Heart left ventricle (tissue), 16 donors: ENCODE data around the gene RIMS4. TPM values are rescaled to one million over a fixed set of nuclear protein-coding genes. Genes with fewer than 3 reads are reported as not detected.

ENCODE experiments used
- ATAC-seq, 4 donors: fragments of 200-7000 bp; cut with Tn5 transposase; one replicate each; pipeline ENCODE4 v1.9.1; 2020 to 2022; ENCODE audit warnings: moderate library complexity in 4 of 4, mild to moderate bottlenecking in 3 of 4, moderate number of reproducible peaks in 1 of 4
- DNase-seq, 5 donors: peaks; one replicate each; pipeline ENCODE4 v3.0.0-alpha.2; 2020
- H3K27ac ChIP-seq, 12 donors: fragments of 200-600 bp; sonication (generic) in 4 of 12; one replicate each; pipeline versions ENCODE4 v1.5.0 to v1.8.0; 2016 to 2022; ENCODE audit warnings: mild to moderate bottlenecking in 2 of 12
- H3K27me3 ChIP-seq, 9 donors: fragments of 200-600 bp; sonication (generic) in 2 of 9; one replicate each; pipeline versions ENCODE4 v1.5.1 to v1.8.0; 2016 to 2022; ENCODE audit warnings: mild to moderate bottlenecking in 3 of 9
- H3K36me3 ChIP-seq, 9 donors: fragments of 200-600 bp; sonication (generic) in 2 of 9; one replicate each; pipeline versions ENCODE4 v1.5.0 to v1.8.0; 2018 to 2022; ENCODE audit warnings: mild to moderate bottlenecking in 2 of 9
- H3K4me1 ChIP-seq, 12 donors: fragments of 200-600 bp; sonication (generic) in 4 of 12; one replicate each; pipeline versions ENCODE4 v1.5.0 to v1.8.0; 2016 to 2022; ENCODE audit warnings: mild to moderate bottlenecking in 3 of 12
- H3K4me3 ChIP-seq, 12 donors: fragments of 200-600 bp; sonication (generic) in 4 of 12; one replicate each; pipeline versions ENCODE4 v1.5.0 to v1.8.0; 2017 to 2022; ENCODE audit warnings: mild to moderate bottlenecking in 9 of 12, moderate library complexity in 4 of 12
- H3K9me3 ChIP-seq, 12 donors: fragments of 200-600 bp; sonication (generic) in 4 of 12; one replicate each; pipeline versions ENCODE4 v1.5.0 to v1.8.0; 2016 to 2022; ENCODE audit warnings: mild to moderate bottlenecking in 1 of 12
- POLR2A ChIP-seq, 2 donors: fragments of 450-650 bp; IDR thresholded peaks; one replicate each; pipeline ENCODE4 v1.6.1; 2017; ENCODE audit warnings: antibody characterized with exemption in 2 of 2, mild to moderate bottlenecking in 2 of 2, moderate library complexity in 2 of 2
- WGBS, 4 donors: extraction: QIAGEN DNeasy Blood & Tissue Kit in 2 of 4; methylation state at CpG; one replicate each; pipeline versions ENCODE4 v1.1.5 to v1.1.7; 2013 to 2018; 5-methylcytosine and 5-hydroxymethylcytosine counted together
- intact Hi-C, 10 donors: fragments of 100-400 bp; cut with DNase I; formaldehyde crosslinking; loops; one replicate each; pipeline versions ENCODE4 v1.11.1 to v1.14.2; 2022
- polyA plus RNA-seq, 2 donors: library from polyadenylated mRNA; stranded (reverse); fragments of 200-250 nt; gene quantifications; one replicate each; pipeline ENCODE4 v1.2.3, GENCODE V29; 2013
- total RNA-seq, 9 donors: library from RNA; depleted of rRNA in 2 of 9; stranded (reverse); fragments of >200 nt in 2 of 9; fragmentation: NEBNext Ultra II Directional in 3 of 9; extraction: Animal tissue kit (Norgen Biotek cat#: 25700) in 3 of 9; gene quantifications; one replicate each; pipeline versions ENCODE4 v1.1.0 to v1.2.4, GENCODE V29; 2016 to 2023
- TF ChIP-seq, protein P1 (sequence below), 12 donors: fragments of 200-600 bp; sonication (generic) in 4 of 12; IDR thresholded peaks; one replicate each; pipeline versions ENCODE4 v1.5.0 to v1.8.0; 2018 to 2022; ENCODE audit warnings: antibody characterized with exemption in 12 of 12, mild to moderate bottlenecking in 5 of 12
- donor health status: ischemic (EF 13 %, LVEDD 7.1; RV severe dilation, severe dysfunction).
- donor health status: healthy with polysubstance abuse.
- donor health status: DM: no; HTN: yes; CAD: no.
- donor health status: DM: no; HTN: no; CAD: no.
- donor health status: ischemic (EF 25% LVEDD 6.9; RV normal size, moderate dysfunction).
- donor health status: ischemic (EF 25% LVEDD 5.7; RV mildly dilated, moderate dysfunction).
- donor health status: healthy.
- donor health status: DM: yes; HTN: yes; CAD: no.
- donor health status: ischemic (EF 35%, LVEDD 5.7; RV mildly dilated, moderate dysfunction).
- donor health status: nonischemic (EF 11% LVEDD 7.7; RV severe dilation, severe dysfunction).
- donor health status: DM: yes; HTN: yes; CAD: no.
- donor health status: PGD.
- donor health status: ischemic (EF 29% LVEDD 5.4; RV normal size, mild dysfunction).
- donor health status: nonischemic (EF 23%, LVEDD 6.1; RV moderate dilation, normal function).

Gene RIMS4
- total and polyA plus RNA-seq, 11 donors = 0.04 to 0.59 (median 0.11) TPM; not detected in 5

DNA sequence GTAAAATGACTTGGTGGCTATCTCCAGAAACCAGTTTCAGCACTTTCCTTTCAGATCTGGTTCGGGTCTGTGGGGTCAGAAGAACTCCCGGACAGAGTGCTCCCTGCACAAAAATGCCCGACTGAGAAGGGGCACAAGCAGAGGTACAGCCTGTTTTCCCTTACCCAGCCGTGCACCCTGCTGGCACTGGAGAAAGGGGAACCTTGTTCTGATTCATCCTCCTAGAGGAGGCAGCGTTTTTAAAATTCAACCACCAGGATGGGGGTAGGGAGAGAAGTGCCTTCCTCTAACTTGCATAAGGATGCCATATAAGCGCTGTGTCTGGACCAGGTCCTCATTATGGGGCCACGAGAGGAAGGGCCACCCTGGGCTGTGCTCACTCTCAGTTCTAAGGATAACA lies 17.6 kb downstream of the RIMS4 start:
- TF ChIP-seq, protein P1, sequence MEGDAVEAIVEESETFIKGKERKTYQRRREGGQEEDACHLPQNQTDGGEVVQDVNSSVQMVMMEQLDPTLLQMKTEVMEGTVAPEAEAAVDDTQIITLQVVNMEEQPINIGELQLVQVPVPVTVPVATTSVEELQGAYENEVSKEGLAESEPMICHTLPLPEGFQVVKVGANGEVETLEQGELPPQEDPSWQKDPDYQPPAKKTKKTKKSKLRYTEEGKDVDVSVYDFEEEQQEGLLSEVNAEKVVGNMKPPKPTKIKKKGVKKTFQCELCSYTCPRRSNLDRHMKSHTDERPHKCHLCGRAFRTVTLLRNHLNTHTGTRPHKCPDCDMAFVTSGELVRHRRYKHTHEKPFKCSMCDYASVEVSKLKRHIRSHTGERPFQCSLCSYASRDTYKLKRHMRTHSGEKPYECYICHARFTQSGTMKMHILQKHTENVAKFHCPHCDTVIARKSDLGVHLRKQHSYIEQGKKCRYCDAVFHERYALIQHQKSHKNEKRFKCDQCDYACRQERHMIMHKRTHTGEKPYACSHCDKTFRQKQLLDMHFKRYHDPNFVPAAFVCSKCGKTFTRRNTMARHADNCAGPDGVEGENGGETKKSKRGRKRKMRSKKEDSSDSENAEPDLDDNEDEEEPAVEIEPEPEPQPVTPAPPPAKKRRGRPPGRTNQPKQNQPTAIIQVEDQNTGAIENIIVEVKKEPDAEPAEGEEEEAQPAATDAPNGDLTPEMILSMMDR (IDR thresholded peaks at IDR 0.05) = no peak
- TF ChIP-seq POLR2A (IDR thresholded peaks at IDR 0.05) = no peak
- Histone ChIP-seq H3K36me3 (no peaks in the 10 kb centered on the region), H3K4me3 (no peak overlapping the region), H3K27me3 (peaks cover 0 to 11% (median 2%) of the 10 kb centered on the region in 9 donors), H3K4me1 (no peaks in the 10 kb centered on the region), H3K9me3 (no peaks in the 10 kb centered on the region), H3K27ac (no peak overlapping the region)
- no peak for DNase-seq
- intact Hi-C loops = no loop called here
- WGBS, 4 donors = 72 to 83% (median 76%) methylated on average over 7 of the region's 7 CpGs
- ATAC-seq = no peak

DNA sequence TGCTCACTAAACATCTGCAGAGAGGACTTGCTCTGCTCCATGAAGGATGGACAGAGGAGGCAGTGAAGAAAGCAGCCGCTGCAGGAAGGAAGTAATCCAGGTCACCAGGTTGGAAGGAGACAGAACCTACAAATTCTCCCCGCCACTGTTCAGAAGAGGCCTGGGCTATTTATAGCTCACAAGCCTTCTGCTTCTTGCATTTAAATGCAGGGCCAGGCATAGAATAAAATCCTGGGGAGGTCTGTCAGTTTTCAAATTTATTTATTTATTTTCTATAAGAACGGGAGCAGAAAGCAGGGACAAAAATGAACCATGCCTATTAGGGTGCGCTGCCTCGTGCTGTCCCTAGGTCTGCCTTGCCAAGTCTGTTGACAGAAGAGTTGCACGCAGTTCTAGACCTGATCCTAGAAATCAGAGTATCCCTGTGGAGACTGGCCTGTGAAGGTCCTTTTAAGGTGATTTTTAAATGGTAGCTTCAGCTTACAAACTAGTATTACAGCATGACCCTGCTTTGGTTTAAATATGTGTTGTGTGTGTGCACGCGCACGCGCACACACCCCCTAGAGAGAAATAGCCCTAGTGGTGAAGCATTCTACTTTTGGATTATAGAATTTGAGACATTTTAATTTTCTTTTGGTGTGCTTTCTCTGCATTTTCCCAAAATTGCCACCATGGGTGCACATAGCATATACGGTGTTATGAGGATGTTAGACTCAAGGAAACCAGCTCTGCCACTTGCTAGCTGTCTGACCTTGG lies 19.5 kb downstream of the RIMS4 start:
- Histone ChIP-seq H3K36me3 (no peaks in the 10 kb centered on the region), H3K27ac (no peak overlapping the region), H3K4me3 (no peak overlapping the region), H3K9me3 (no peaks in the 10 kb centered on the region), H3K27me3 (peaks cover 0 to 9% (median 2%) of the 10 kb centered on the region in 9 donors), H3K4me1 (no peaks in the 10 kb centered on the region)
- ATAC-seq = no peak
- no peak for DNase-seq
- intact Hi-C loops = no loop called here
- WGBS, 4 donors = 69 to 73% (median 70%) methylated on average over 11 of the region's 11 CpGs
- TF ChIP-seq, protein P1 (IDR thresholded peaks at IDR 0.05) = no peak
- TF ChIP-seq POLR2A (IDR thresholded peaks at IDR 0.05) = no peak

DNA sequence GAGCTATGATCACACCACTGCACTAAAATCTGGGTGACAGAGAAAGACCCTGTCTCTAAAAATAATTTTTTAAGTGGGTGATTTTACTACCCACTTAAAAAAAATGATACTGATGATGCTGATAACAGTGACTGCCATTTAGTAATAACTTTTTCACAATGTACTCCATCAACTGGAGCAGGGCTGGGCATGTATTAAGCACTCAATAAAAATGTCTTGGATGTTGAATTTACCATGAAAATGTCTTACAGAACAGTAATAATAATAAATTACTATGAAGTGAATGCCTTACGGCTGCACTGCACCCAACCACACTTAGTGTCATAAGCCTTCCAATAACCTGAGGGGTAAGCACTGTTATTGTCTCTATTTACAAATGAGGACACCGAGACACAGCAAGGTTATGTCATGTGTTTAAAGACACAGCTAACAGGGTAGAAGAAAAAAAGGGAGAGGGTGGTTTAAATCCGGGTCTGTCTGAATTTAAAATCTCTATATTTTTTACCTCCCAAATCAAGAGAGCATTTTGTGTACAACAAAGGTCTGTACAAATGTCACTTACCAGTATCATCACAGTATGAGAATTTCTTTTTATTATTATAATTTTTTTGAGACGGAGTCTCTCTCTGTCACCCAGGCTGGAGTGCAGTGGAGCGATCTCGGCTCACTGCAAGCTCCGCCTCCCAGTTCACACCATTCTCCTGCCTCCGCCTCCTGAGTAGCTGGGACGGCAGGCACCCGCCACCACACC lies 21.5 kb downstream of the RIMS4 start:
- 80 to 87% (median 84%) methylated on average over 10 of the region's 10 CpGs for WGBS, 4 donors
- ATAC-seq (no peak), DNase-seq (no peak)
- intact Hi-C loops = loop anchor here in 1 of 10 donors (2.0 kb wide), 1 partner anchor 20 kb away; no protein-coding TSS in a partner anchor
- H3K4me1 ChIP-seq = no peaks in the 10 kb centered on the region
- H3K27ac ChIP-seq = no peak overlapping the region
- H3K4me3 ChIP-seq = no peak overlapping the region
- H3K9me3 ChIP-seq = no peaks in the 10 kb centered on the region
- TF ChIP-seq POLR2A (IDR thresholded peaks at IDR 0.05) = no peak
- TF ChIP-seq, protein P1 (IDR thresholded peaks at IDR 0.05) = no peak
- H3K36me3 ChIP-seq = no peaks in the 10 kb centered on the region
- peaks cover 0 to 9% (median 2%) of the 10 kb centered on the region in 9 donors for H3K27me3 ChIP-seq

DNA sequence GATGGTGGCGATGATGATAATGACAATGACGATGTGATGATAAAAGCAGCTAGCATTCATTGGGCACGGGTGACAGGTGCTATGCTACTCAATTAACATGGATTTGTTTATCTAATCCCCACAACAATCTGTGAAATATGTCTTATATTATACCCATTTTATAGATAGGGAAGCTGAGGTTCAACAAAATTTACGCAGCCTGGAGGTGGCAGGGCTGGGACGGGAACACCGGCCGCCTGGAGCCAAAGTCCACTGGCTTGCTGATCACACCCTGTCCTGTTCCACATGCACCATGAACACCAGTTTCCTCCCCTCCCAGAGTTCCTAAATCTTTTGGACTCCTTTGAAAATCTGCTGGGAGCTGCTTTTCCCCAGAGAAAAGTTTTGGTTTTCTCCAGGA lies 23.0 kb downstream of the RIMS4 start:
- intact Hi-C loops = no loop called here
- TF ChIP-seq, protein P1 (IDR thresholded peaks at IDR 0.05) = no peak
- no peak for TF ChIP-seq POLR2A (IDR thresholded peaks at IDR 0.05)
- Histone ChIP-seq H3K27ac (no peak overlapping the region), H3K4me3 (no peak overlapping the region), H3K36me3 (no peaks in the 10 kb centered on the region), H3K4me1 (no peaks in the 10 kb centered on the region), H3K27me3 (peaks cover 0 to 13% (median 2%) of the 10 kb centered on the region in 9 donors), H3K9me3 (no peaks in the 10 kb centered on the region)
- no peak for DNase-seq
- 87 to 89% (median 88%) methylated on average over 7 of the region's 7 CpGs for WGBS, 4 donors
- ATAC-seq = no peak
